CD1c-positive myeloid dendritic cell (primary cell): ENCODE measurements around the gene MAST2.
A peak's percentile ranks its signal among the peaks of the same experiment; 100 is the strongest.

ENCODE experiments used
- DNase-seq: peaks from one replicate; pipeline ENCODE4 v3.0.0-alpha.2; 2016; ENCODE audit errors: extremely low spot score

MAST2 gene

GRCh38 chr1:46062651-46063319 lies 259.4 kb downstream of the MAST2 start:
- DNase-seq, result no peak

GRCh38 chr1:46064708-46065107 lies 261.3 kb downstream of the MAST2 start:
- no peak for DNase-seq

GRCh38 chr1:46065405-46065804 lies 262.0 kb downstream of the MAST2 start:
- peak; percentile 41 for DNase-seq

- no peak for DNase-seq
Observed at GRCh38 chr1:46067652-46068051, 264.2 kb downstream of the MAST2 start.

GRCh38 chr1:46068525-46068924 lies 265.1 kb downstream of the MAST2 start:
- no peak for DNase-seq

GRCh38 chr1:46070164-46070814 lies 266.9 kb downstream of the MAST2 start:
- peak; percentile 83 for DNase-seq

GRCh38 chr1:46072975-46073374 lies 269.6 kb downstream of the MAST2 start:
- DNase-seq, result no peak

GRCh38 chr1:46076343-46076742 lies 272.9 kb downstream of the MAST2 start:
- DNase-seq, result no peak

GRCh38 chr1:46077644-46078043 lies 274.2 kb downstream of the MAST2 start:
- no peak for DNase-seq

- DNase-seq, result no peak
Observed at GRCh38 chr1:46080257-46080656, 276.8 kb downstream of the MAST2 start.

- no peak for DNase-seq
Observed at GRCh38 chr1:46081206-46081605, 277.8 kb downstream of the MAST2 start.

- DNase-seq, result no peak
Observed at GRCh38 chr1:46081619-46082018, 278.2 kb downstream of the MAST2 start.

GRCh38 chr1:46083579-46083978 lies 280.2 kb downstream of the MAST2 start:
- no peak for DNase-seq

- DNase-seq, result no peak
Observed at GRCh38 chr1:46084553-46085451, 281.4 kb downstream of the MAST2 start.
